ENCODE measurements around the gene LAYN.

Gene LAYN

DNA sequence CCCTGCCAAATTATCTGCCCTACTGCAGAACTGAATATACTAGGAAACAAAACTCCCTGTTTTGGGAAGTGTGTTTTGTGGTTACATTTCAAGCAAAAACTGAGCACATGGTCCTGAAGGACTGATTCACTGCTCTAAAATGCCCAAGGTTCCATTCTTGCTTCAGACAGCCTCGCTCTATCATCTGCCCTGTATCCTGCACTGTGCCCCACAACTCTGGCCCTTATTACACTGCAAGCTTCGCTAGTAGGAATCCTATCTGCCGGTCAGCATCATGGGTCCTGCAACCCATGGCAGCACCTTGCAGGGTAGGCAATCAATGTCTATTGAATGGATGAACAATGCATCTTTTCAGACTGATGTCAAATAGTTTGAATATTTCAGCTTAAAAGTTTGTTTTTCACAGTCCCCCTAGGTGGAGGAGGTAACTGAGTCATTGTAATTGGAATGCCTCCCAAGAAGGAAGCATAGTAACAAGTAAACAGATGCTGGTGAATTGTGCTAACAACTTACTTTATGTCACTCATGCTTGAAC, 21.3 kb downstream of the LAYN start:
- DNase-seq (ENCODE audit: low read depth in 2 of 2): no peak

DNA sequence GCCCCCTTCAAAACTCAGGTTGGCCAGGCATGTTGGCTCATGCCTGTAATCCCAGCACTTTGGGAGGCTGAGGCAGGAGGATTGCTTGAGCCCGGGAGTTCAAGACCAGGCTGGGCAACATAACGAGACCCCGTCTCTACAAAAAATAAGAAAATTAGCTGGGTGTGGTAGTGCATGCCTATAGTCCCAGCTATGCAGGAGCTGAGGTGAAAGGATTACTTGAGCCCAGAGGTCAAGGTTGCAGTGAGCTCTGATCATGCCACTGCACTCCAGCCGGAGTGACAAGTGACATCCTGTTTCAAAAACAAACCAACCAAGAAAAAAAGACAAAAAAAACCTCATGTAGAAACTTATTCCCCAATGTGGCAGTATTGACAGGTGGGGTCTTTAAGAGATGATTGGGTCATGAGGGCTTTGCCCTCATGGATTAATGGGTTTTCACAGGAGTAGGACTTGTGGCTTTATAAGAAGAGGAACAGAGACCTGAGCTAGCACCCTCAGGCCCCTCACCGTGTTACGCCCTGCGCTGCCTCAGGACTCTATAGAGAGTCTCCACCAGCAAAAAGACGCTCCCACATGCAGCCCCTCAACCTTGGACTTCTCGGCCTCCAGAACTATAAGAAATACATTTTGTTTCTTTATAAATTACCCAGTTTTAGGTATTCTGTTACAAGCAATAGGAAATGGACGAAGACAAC, 22.3 kb downstream of the LAYN start:
- no peak for DNase-seq (ENCODE audit: low read depth in 2 of 2)

DNA sequence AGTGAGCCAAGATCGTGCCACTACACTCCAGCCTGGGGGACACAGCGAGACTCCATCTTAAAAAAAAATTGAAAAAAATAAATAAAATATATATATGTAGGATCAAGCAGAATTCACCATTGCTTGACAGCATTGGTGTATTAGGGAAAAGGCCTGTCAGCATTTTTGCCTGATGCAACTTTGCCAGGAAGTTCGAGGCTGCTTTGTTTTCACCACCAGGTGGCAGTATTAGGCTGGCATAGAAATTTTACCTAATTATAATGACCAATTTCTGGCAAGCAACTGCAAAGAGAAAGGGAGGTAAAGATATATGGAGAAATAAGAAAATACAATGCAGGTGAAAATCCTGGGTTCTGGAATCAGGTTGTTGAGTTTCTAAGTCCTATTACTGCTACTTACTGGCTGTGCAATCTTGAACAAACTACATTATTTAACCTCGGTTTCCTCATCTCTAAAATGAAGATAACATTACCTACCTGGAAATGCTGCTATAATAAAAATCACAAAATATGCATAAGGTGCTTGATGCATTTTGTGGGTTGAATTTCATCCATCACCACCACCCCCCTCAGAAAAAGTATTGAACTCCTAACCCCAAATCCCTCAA, 24.7 kb downstream of the LAYN start:
- DNase-seq (ENCODE audit: low read depth in 2 of 2): peak; percentile 30 to 61

- DNase-seq (ENCODE audit: low read depth in 2 of 2): no peak
Measured at GRCh38 chr11:111566324-111566723, 25.8 kb downstream of the LAYN start.

- no peak for DNase-seq (ENCODE audit: low read depth in 2 of 2)
Measured at GRCh38 chr11:111569476-111569875, 29.0 kb downstream of the LAYN start.

GRCh38 chr11:111570796-111571195, 30.3 kb downstream of the LAYN start:
- DNase-seq (ENCODE audit: low read depth in 2 of 2): no peak

DNA sequence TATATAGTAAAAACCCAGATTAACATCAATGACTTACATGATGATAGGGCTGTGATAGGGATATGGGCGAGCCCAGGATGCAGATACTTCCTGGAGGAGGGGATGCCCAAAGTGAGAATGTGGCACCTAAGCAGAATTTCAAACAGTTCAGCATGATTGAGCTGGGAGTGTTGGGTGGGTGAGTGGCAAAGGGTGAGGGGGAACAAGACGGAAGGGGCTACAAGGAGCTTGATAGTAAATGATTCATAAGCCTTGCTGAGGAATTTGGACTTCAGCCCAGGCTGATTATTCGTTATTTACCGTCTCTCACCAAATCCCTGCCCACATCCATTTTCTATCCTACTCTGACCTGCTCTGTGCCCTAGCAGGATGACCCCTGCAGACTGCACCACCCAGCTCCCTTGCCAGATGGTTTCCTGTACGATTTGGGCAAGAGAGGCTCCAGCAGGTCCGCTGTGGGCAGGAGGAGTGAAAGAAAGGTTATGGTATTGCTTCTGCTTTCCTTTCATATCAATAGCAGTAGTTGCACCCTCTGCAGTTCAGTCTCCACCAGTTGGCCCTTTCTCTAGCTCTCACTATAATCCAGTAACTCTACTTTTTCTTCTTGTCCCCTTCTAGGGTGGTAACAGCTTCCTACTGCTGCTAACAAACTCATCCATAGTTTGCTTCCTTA, 31.4 kb downstream of the LAYN start:
- DNase-seq (ENCODE audit: low read depth in 2 of 2): no peak

- DNase-seq (ENCODE audit: low read depth in 2 of 2): no peak
Measured at GRCh38 chr11:111572581-111572980, 32.1 kb downstream of the LAYN start.

DNA sequence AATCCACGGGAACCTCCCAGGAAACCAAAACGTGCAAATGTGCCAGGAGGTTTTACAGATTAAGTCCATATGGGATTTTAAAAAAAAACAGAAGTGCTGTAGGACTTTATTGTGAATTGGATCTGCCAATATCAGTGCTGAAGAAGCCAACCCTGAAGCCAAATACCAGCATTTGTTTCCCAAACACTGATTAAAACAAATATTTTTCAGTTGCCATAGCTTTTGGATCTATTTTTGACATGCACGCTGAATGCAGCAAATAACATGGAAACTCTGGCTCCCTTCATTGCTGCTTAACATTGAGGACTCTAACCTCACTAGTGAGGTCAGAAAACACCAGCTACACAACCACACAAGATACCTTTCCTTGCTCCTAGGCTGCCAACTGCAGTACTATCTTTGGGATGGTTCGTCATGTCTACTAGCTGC, 33.3 kb downstream of the LAYN start:
- no peak for DNase-seq (ENCODE audit: low read depth in 2 of 2)

GRCh38 chr11:111574373-111575225, 34.1 kb downstream of the LAYN start:
- no peak for DNase-seq (ENCODE audit: low read depth in 2 of 2)

GRCh38 chr11:111575740-111576139, 35.2 kb downstream of the LAYN start:
- DNase-seq (ENCODE audit: low read depth in 2 of 2): no peak

DNA sequence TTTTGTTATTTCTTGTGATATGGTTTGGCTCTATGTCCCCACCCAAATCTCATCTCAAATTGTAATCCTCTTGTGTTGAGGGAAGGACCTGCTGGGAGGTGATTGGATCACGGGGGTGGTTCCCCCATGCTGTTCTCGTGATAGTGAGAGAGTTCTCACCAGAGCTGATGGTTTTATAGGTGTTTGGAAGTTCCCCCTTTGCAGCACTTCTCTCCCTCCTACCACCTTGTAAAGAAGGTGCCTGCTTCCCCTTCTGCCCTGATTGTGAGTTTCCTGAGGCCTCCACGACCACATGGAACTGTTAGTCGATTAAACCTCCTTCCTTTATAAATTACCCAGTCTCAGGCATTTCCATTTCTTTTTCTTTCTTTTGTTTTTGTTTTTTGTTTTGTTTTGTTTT, 37.3 kb downstream of the LAYN start:
- DNase-seq (ENCODE audit: low read depth in 2 of 2): no peak

GRCh38 chr11:111581341-111581740, 40.8 kb downstream of the LAYN start:
- no peak for DNase-seq (ENCODE audit: low read depth in 2 of 2)

DNA sequence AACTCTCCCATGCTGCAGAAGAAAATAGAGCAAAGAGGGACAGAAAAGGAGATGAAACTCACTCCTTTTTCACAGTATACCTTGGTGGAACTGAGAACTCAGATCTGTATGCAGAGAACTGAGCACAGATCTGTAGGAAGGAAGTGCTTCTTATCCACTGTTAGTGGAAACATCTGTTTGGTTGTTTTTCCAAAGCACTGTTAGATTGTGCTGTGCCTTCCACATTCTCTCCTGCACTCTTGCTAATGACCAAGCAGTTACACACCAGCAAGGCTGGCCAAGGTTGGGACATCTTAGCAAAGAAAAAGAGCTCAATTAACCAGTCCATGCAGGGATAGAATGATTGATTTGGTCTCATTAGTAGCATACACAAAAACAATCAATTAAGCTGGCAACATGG, 41.6 kb downstream of the LAYN start:
- no peak for DNase-seq (ENCODE audit: low read depth in 2 of 2)

DNA sequence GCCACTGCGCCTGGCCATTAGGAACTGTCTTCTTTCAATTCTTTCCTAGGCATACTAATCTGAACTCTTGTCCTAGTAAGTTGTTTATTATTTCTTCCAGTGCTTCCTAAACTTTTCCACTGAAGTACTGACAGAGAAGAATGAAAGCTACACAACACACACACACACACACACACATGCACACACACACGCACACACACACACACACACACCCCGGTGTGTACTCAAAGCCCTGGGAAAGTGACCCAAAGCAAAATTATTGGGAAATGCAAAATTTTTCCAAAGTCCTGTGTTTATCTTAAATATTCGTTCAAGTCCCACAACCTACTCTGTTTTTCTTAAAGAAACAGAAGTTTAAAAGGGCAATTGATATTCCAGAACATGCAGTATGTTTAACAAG, 42.4 kb downstream of the LAYN start:
- no peak for DNase-seq (ENCODE audit: low read depth in 2 of 2)

DNA sequence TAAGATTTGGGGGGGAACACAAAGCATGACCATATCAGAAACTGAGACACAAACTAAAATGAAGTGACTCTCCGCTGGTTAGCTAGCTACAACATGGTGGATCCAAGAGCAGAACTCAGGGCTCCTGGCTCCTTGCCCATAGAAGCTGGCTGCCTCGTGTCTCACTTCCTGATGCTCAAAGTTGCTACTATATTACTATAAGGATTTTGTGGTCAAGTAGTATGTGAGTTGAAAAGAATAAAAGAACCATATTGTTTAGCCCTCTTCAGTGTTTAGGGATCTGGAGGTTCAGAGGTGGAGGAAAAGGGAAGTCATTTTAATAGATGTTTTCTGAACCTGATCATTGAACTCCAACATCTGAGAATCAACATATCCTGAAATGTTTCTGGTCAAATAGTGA, 44.9 kb downstream of the LAYN start:
- DNase-seq (ENCODE audit: low read depth in 2 of 2): no peak

DNA sequence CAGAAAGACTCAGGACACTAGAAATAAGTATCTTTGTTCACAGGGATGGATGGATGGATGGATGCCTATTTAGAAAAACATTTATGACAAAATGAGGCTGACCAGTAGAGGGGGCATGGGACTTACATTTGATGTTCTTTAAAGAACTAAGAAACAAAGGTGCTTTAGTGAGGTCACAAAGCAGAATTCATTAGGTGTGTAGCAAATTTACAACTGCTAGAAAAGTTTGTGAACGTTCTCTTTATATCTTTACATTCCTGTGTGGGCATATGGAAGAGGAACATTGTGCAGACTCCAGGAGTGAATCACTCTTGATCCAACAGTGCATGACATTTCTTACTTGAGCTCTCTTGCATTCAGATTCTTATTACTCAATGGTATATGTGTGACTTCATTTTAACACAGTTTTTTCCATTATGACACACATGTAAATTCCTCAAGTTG, 45.9 kb downstream of the LAYN start:
- DNase-seq (ENCODE audit: low read depth in 2 of 2): no peak

- DNase-seq (ENCODE audit: low read depth in 2 of 2): no peak
Measured at GRCh38 chr11:111589114-111589513, 48.6 kb downstream of the LAYN start.

DNA sequence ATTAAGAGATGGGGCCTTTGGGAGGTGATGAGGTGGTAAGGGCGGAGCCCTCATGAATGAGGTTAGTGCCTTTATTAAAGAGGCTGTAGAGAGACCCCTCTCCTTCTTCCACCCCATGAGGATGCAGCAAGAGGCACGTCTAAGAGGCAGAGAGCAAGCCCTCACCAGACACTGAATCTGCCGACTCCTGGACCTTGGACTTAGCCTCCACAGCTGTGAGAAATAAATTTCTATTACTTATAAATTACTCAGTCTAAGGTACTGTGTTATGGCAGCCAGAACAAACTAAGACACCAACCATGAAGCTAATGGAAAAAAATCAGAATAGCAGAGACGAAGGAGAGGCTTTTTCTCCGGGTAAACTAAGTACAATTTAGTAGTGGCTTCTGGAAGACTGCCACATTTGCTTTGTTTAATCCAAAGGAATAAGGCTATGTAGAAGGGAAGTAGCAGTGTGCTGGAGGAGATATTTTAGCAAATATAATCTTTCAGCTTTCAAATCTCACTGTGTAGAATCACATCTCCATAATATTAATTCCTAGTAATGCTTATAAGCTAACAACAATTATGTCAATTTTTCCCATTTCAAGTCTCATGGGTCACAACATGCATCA, 49.5 kb downstream of the LAYN start:
- DNase-seq (ENCODE audit: low read depth in 2 of 2): no peak

GRCh38 chr11:111591187-111591960, 50.9 kb downstream of the LAYN start:
- DNase-seq (ENCODE audit: low read depth in 2 of 2): no peak

- no peak for DNase-seq (ENCODE audit: low read depth in 2 of 2)
Measured at GRCh38 chr11:111592491-111592890, 52.0 kb downstream of the LAYN start.
